Measurements from ENCODE around the gene TOX2.

DNA sequence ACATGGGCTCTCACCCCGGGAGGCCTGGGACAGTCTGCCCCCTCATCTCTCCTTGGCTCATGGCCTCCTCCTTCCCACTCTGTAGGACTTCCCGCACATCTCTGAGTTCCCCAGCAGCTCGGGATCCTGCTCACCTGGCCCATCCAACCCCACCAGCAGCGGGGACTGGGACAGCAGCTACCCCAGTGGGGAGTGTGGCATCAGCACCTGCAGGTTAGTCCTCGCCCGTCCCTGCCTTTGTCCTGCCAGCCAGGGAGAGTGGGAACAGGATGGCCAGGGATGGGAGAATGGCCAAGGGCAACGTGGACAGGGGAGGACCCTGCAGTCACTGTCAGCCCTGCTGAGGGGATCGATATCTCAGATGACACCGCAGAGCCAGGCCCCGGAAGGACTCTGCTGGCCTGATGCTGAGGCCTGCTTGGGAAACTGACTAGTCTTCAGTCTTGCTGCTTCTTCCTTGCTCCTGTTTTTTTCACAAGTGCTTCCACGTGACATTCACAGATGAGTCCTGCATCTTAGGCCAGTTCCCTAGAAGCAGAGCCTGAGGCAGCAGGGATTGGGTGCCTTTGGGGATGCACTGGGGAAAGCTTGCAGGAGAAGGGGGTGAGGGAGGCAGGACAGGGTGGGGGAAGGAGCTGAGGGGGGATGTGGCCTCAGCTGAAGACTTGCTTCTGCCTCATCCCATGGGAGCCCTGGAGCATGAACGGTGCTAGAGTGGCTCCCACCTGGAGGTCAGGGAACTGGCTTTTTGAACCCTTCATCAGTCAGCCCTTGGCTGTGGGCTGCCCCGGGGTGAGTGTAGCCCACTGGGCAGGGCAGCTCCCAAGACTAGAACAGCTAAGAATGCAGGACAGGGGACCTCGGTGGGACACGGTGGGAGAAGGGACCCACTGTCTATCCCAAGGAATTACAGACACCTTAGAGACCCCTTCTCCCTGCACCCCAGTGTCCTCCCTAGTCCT lies 152.3 kb downstream of the TOX2 start:
- TF ChIP-seq POLR2A (IDR thresholded peaks at IDR 0.05; ENCODE audit: extremely low read depth, insufficient read length) (no peak), MYC (IDR thresholded peaks at IDR 0.05; ENCODE audit: low read depth, low read length) (no peak)
- TF ChIP-seq, protein P1, sequence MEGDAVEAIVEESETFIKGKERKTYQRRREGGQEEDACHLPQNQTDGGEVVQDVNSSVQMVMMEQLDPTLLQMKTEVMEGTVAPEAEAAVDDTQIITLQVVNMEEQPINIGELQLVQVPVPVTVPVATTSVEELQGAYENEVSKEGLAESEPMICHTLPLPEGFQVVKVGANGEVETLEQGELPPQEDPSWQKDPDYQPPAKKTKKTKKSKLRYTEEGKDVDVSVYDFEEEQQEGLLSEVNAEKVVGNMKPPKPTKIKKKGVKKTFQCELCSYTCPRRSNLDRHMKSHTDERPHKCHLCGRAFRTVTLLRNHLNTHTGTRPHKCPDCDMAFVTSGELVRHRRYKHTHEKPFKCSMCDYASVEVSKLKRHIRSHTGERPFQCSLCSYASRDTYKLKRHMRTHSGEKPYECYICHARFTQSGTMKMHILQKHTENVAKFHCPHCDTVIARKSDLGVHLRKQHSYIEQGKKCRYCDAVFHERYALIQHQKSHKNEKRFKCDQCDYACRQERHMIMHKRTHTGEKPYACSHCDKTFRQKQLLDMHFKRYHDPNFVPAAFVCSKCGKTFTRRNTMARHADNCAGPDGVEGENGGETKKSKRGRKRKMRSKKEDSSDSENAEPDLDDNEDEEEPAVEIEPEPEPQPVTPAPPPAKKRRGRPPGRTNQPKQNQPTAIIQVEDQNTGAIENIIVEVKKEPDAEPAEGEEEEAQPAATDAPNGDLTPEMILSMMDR (IDR thresholded peaks at IDR 0.05; ENCODE audit: low read depth, low read length): no peak
- TF ChIP-seq, protein P2, sequence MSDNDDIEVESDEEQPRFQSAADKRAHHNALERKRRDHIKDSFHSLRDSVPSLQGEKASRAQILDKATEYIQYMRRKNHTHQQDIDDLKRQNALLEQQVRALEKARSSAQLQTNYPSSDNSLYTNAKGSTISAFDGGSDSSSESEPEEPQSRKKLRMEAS (IDR thresholded peaks at IDR 0.05; ENCODE audit: low read depth, low read length): no peak
